Neuron (in vitro differentiated cells): ENCODE data around the gene ZCCHC9.

Experiments
- H2AFZ ChIP-seq: one replicate; pipeline ENCODE4 v1.6.1; 2013; ENCODE audit warnings: low read depth, mild to moderate bottlenecking, inconsistent platforms, low read length, moderate library complexity
- H3K27me3 ChIP-seq: one replicate; pipeline ENCODE4 v1.6.1; 2013; ENCODE audit warnings: low read length; ENCODE audit not compliant: insufficient read depth
- H3K36me3 ChIP-seq: one replicate; pipeline ENCODE4 v1.6.1; 2013; ENCODE audit warnings: low read length; ENCODE audit not compliant: insufficient read depth
- H3K4me1 ChIP-seq: one replicate; pipeline ENCODE4 v1.6.1; 2013; ENCODE audit warnings: low read length; ENCODE audit not compliant: insufficient read depth
- H3K4me3 ChIP-seq: 2 replicates; pipeline ENCODE4 v1.5.1; 2013; ENCODE audit warnings: mild to moderate bottlenecking, low read length, moderate library complexity
- H3K9me3 ChIP-seq: one replicate; pipeline ENCODE4 v1.6.1; 2013; ENCODE audit warnings: low read length

Gene ZCCHC9

GRCh38 chr5:81350507-81350906 lies 49.1 kb downstream of the ZCCHC9 start:
- H3K9me3 ChIP-seq: no peaks in the 10 kb centered on the region
- no peaks in the 10 kb centered on the region for H3K36me3 ChIP-seq
- H3K27me3 ChIP-seq: no peaks in the 10 kb centered on the region
- H3K4me1 ChIP-seq: no peaks in the 10 kb centered on the region
- H3K4me3 ChIP-seq: no peak overlapping the region
- H2AFZ ChIP-seq: no peak overlapping the region

GRCh38 chr5:81353189-81353588 lies 51.8 kb downstream of the ZCCHC9 start:
- no peaks in the 10 kb centered on the region for H3K4me1 ChIP-seq
- no peaks in the 10 kb centered on the region for H3K27me3 ChIP-seq
- no peaks in the 10 kb centered on the region for H3K9me3 ChIP-seq
- H2AFZ ChIP-seq: no peak overlapping the region
- no peaks in the 10 kb centered on the region for H3K36me3 ChIP-seq
- H3K4me3 ChIP-seq: no peak overlapping the region

- Histone ChIP-seq H3K27me3 (no peaks in the 10 kb centered on the region), H2AFZ (no peak overlapping the region), H3K4me3 (no peak overlapping the region), H3K4me1 (peaks cover 3% of the 10 kb centered on the region), H3K36me3 (no peaks in the 10 kb centered on the region), H3K9me3 (no peaks in the 10 kb centered on the region)
Observed at GRCh38 chr5:81354093-81354492, 52.7 kb downstream of the ZCCHC9 start.

- Histone ChIP-seq H3K4me3 (no peak overlapping the region), H3K36me3 (no peaks in the 10 kb centered on the region), H2AFZ (no peak overlapping the region), H3K4me1 (peaks cover 7% of the 10 kb centered on the region), H3K27me3 (no peaks in the 10 kb centered on the region), H3K9me3 (no peaks in the 10 kb centered on the region)
Observed at GRCh38 chr5:81355291-81356251, 54.2 kb downstream of the ZCCHC9 start.

- peaks cover 7% of the 10 kb centered on the region for H3K4me1 ChIP-seq
Observed at GRCh38 chr5:81359108-81359507, 57.7 kb downstream of the ZCCHC9 start.

GRCh38 chr5:81359881-81360280 lies 58.5 kb downstream of the ZCCHC9 start:
- Histone ChIP-seq H3K4me1 (peaks cover 7% of the 10 kb centered on the region), H3K4me3 (no peak overlapping the region), H3K9me3 (no peaks in the 10 kb centered on the region), H3K27me3 (no peaks in the 10 kb centered on the region), H2AFZ (no peak overlapping the region), H3K36me3 (no peaks in the 10 kb centered on the region)

More at GRCh38 chr5:81359108-81359507, 57.7 kb downstream of the ZCCHC9 start:
- no peaks in the 10 kb centered on the region for H3K9me3 ChIP-seq
- no peaks in the 10 kb centered on the region for H3K27me3 ChIP-seq
- H3K4me3 ChIP-seq: no peak overlapping the region
- no peaks in the 10 kb centered on the region for H3K36me3 ChIP-seq
- peak overlapping the region; percentile 34 for H2AFZ ChIP-seq

GRCh38 chr5:81360640-81361039 lies 59.3 kb downstream of the ZCCHC9 start:
- H3K4me1 ChIP-seq: peaks cover 7% of the 10 kb centered on the region
- no peaks in the 10 kb centered on the region for H3K9me3 ChIP-seq
- H3K27me3 ChIP-seq: no peaks in the 10 kb centered on the region
- H3K4me3 ChIP-seq: no peak overlapping the region
- no peaks in the 10 kb centered on the region for H3K36me3 ChIP-seq
- H2AFZ ChIP-seq: no peak overlapping the region

- Histone ChIP-seq H3K36me3 (no peaks in the 10 kb centered on the region), H3K27me3 (no peaks in the 10 kb centered on the region), H3K4me3 (no peak overlapping the region), H2AFZ (no peak overlapping the region), H3K9me3 (no peaks in the 10 kb centered on the region), H3K4me1 (peaks cover 7% of the 10 kb centered on the region)
Observed at GRCh38 chr5:81361600-81361999, 60.2 kb downstream of the ZCCHC9 start.
